AG04450 (cell line): ENCODE data around the gene CDH4. TPM values are rescaled to one million over a fixed set of nuclear protein-coding genes. Genes with fewer than 3 reads are reported as not detected.

Experiments
- CTCF ChIA-PET: fragments of 300-600, 350-600 bp; formaldehyde crosslinking; extraction: SDS; loops from one replicate; lab custom pipeline; 2022; ENCODE audit warnings: antibody characterized with exemption, inconsistent platforms; lab: Charles Lee
- POLR2A ChIA-PET: fragments of 350-600 bp; formaldehyde crosslinking; extraction: SDS; loops from one replicate; lab custom pipeline; 2021; ENCODE audit warnings: antibody characterized with exemption, inconsistent platforms; lab: Yijun Ruan, JAX
- DNase-seq: peaks from one replicate; pipeline ENCODE4 v3.0.0-alpha.2; 2011; ENCODE audit warnings: low read depth, low spot score
- H3K27ac ChIP-seq: one replicate; pipeline ENCODE4 v1.5.1; 2012; ENCODE audit warnings: low read depth, low read length, control low read depth
- H3K27me3 ChIP-seq: one replicate; pipeline ENCODE4 v1.6.0; 2012; ENCODE audit warnings: low read length; ENCODE audit not compliant: control insufficient read depth, insufficient read depth
- H3K4me3 ChIP-seq: 2 replicates; pipeline ENCODE4 v1.5.1; 2011; ENCODE audit warnings: mild to moderate bottlenecking, low read depth, low read length, control low read depth
- H3K9me3 ChIP-seq: 2 replicates; pipeline ENCODE4 v1.5.1; 2012; ENCODE audit warnings: low read length; ENCODE audit not compliant: control insufficient read depth, insufficient read depth
- polyA plus RNA-seq: library from polyadenylated mRNA; depleted of rRNA; stranded (reverse); fragments of >200 nt; gene quantifications from 2 replicates; pipeline ENCODE4 v1.2.3, GENCODE V29; 2011
- TF ChIP-seq, protein P1 (sequence below): IDR thresholded peaks from 2 replicates; pipeline ENCODE4 v1.5.1; 2011; ENCODE audit warnings: low read depth, low read length, control low read depth, inconsistent platforms

CDH4 gene
- polyA plus RNA-seq, 1 experiment, result 1.6 TPM

DNA sequence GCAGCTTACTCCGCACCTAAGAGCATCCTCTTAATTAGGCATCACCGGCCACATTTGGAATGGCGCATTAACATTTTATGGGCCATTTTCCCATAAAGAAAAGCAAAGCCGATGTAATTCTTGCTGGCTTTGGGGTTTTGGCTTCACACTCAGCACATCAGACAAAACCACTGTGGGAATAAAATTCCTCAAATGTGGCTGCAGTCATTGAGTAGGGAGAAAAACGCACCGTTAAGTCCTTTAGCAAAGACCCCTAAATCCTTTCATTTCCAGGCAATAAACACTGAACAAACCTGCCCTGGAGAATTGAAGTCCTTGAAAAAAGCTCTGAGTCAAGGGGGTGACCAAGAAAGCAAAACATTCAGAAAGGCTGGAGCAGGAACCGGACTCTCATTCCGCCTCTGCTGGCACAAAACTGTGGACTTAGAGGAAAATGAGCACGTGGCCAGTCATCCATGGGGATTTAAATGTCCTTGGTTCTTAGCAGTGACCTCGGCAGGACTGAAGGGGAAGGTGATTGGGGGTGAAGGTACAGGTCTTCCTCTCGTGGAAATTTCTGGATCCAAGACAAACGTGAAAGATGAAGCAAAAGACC, 102.9 kb downstream of the CDH4 start:
- no peak for DNase-seq
- POLR2A ChIA-PET, result no interaction called here
- CTCF ChIA-PET, result no interaction called here
- H3K27ac ChIP-seq, result no peak overlapping the region
- no peak overlapping the region for H3K4me3 ChIP-seq
- no peaks in the 10 kb centered on the region for H3K9me3 ChIP-seq
- TF ChIP-seq, protein P1, sequence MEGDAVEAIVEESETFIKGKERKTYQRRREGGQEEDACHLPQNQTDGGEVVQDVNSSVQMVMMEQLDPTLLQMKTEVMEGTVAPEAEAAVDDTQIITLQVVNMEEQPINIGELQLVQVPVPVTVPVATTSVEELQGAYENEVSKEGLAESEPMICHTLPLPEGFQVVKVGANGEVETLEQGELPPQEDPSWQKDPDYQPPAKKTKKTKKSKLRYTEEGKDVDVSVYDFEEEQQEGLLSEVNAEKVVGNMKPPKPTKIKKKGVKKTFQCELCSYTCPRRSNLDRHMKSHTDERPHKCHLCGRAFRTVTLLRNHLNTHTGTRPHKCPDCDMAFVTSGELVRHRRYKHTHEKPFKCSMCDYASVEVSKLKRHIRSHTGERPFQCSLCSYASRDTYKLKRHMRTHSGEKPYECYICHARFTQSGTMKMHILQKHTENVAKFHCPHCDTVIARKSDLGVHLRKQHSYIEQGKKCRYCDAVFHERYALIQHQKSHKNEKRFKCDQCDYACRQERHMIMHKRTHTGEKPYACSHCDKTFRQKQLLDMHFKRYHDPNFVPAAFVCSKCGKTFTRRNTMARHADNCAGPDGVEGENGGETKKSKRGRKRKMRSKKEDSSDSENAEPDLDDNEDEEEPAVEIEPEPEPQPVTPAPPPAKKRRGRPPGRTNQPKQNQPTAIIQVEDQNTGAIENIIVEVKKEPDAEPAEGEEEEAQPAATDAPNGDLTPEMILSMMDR, result no peak
- no peaks in the 10 kb centered on the region for H3K27me3 ChIP-seq

DNA sequence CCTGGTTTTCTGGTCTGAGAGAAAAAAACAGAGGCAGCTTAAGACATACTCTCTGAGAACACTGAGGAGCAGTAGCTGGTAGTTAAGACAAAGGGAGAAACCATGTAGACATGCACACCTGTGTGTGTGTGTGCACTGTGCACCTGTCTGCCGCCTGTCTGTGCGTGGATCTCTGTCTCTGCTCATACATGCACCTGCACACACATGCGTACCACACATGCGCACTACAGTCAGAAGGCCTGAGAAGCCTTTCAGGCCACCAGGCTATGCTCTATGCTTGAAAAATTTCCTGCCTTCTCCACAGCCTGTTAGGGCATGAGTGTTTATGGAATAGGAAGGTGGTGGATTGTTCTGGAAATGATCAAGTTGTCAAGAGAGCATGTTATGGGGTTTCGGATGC, 103.5 kb downstream of the CDH4 start:
- no peak overlapping the region for H3K27ac ChIP-seq
- CTCF ChIA-PET, result no interaction called here
- H3K4me3 ChIP-seq, result no peak overlapping the region
- TF ChIP-seq, protein P1, result no peak
- DNase-seq, result no peak
- no peaks in the 10 kb centered on the region for H3K9me3 ChIP-seq
- POLR2A ChIA-PET, result no interaction called here
- no peaks in the 10 kb centered on the region for H3K27me3 ChIP-seq

DNA sequence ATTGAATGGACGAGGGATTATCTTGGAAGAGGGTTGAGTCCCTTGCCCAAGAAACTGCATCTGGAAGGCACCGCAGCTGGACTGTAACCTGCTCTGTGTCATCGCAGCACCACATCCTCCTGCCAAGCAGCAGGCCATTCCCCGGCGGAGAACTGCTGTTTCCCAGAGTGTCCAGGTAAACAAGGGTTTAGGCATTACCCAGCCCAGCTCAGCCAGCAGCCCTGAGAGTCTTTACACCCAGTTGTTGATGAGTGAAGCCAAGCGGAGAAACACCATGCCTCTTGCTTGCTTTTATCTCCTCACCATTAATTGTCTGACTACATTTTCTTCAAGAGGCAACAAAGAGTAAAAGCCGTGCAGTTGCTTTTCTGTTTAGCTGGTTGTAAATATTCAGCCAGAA, 104.1 kb downstream of the CDH4 start:
- H3K27ac ChIP-seq, result no peak overlapping the region
- H3K4me3 ChIP-seq, result no peak overlapping the region
- TF ChIP-seq, protein P1, result no peak
- no peak for DNase-seq
- H3K27me3 ChIP-seq, result no peaks in the 10 kb centered on the region
- CTCF ChIA-PET, result no interaction called here
- POLR2A ChIA-PET, result no interaction called here
- no peaks in the 10 kb centered on the region for H3K9me3 ChIP-seq

DNA sequence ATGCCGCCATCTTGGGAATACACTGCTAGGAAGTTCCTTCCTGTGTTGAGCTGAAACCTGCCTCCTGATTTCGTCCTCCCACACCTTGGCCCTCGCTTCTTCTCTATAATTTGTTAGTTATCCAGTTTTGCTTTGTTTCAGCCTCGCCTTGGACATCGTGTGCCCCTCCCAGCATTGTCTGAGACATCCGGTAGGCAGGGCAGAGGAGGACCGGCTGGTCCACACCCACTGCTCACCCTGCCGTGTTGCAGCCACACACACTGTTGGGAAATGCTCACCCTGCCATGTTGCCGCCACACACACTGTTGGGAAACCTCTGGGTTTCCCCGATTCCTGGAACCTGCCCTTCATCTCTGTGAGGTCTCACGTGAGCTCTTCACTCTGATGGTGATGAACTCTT, 105.1 kb downstream of the CDH4 start:
- H3K27ac ChIP-seq, result no peak overlapping the region
- ChIA-PET POLR2A (no interaction called here), CTCF (interaction anchor here (0.9 kb wide), 1 partner anchor 530 kb away, joined by 3 read pairs; no protein-coding TSS in a partner anchor)
- H3K9me3 ChIP-seq, result no peaks in the 10 kb centered on the region
- no peaks in the 10 kb centered on the region for H3K27me3 ChIP-seq
- DNase-seq, result no peak
- TF ChIP-seq, protein P1, result no peak
- no peak overlapping the region for H3K4me3 ChIP-seq

DNA sequence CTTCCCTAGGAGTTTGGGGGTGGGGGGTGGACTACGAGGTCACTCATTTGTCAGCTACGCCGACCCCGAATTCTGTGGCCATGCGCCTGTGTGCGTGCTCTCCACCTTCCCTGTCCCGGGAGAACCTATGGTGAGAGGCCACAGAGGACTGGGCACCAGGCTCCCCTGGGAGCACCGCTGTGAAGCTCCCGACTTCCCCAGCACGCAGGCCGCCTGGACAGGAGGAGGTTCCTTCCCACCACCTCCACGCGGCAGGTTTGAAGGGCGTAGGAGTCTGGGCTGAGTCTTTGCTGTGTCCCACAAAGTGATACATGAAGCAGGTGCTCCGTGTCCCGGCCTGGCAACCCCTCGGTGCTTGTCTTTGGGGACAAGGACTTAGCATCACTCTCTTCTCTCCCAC, 107.2 kb downstream of the CDH4 start:
- Histone ChIP-seq H3K4me3 (no peak overlapping the region), H3K9me3 (no peaks in the 10 kb centered on the region), H3K27me3 (no peaks in the 10 kb centered on the region), H3K27ac (no peak overlapping the region)
- TF ChIP-seq, protein P1, result no peak
- ChIA-PET CTCF (interaction anchor here (0.8 kb wide), 1 partner anchor 10 kb away, joined by 3 read pairs; no protein-coding TSS in a partner anchor), POLR2A (no interaction called here)
- DNase-seq, result no peak
